Smooth muscle cell (in vitro differentiated cells): ENCODE results near the gene GRK5. TPM values are rescaled to one million over a fixed set of nuclear protein-coding genes. Genes with fewer than 3 reads are reported as not detected.
A peak's percentile ranks its signal among the peaks of the same experiment; 100 is the strongest.

Experiments used
- DNase-seq: peaks from one replicate; lab custom pipeline; 2025; ENCODE audit not compliant: unreplicated experiment; lab: John Stamatoyannopoulos, UW
- H2AFZ ChIP-seq: fragments of 200-600 bp; sonication (generic); 2 replicates; pipeline ENCODE4 v1.6.0; 2016; ENCODE audit warnings: antibody characterized with exemption, low read depth, mild to moderate bottlenecking
- H3F3A ChIP-seq: fragments of 200-600 bp; sonication (generic); 2 replicates; pipeline ENCODE4 v1.6.0; 2017; ENCODE audit warnings: antibody characterized with exemption, low read depth
- H3K27ac ChIP-seq: fragments of 200-600 bp; sonication (generic); 2 replicates; pipeline ENCODE4 v1.5.1; 2016; ENCODE audit warnings: low read depth, mild to moderate bottlenecking
- H3K27me3 ChIP-seq: fragments of 200-600 bp; sonication (generic); 2 replicates; pipeline ENCODE4 v1.6.1; 2016; ENCODE audit warnings: low read depth, mild to moderate bottlenecking
- H3K36me3 ChIP-seq: fragments of 200-600 bp; sonication (generic); 2 replicates; pipeline ENCODE4 v1.5.1; 2016; ENCODE audit warnings: low read depth
- H3K4me1 ChIP-seq: fragments of 200-600 bp; sonication (generic); 2 replicates; pipeline ENCODE4 v1.5.1; 2016; ENCODE audit warnings: low read depth
- H3K4me2 ChIP-seq: fragments of 200-600 bp; sonication (generic); 2 replicates; pipeline ENCODE4 v1.6.0; 2016; ENCODE audit warnings: mild to moderate bottlenecking
- H3K4me3 ChIP-seq: fragments of 200-600 bp; sonication (generic); 2 replicates; pipeline ENCODE4 v1.5.1; 2016; ENCODE audit warnings: mild to moderate bottlenecking
- H3K79me2 ChIP-seq: fragments of 200-600 bp; sonication (generic); 2 replicates; pipeline ENCODE4 v1.6.0; 2016; ENCODE audit warnings: low read depth, mild to moderate bottlenecking
- H3K9ac ChIP-seq: fragments of 200-600 bp; sonication (generic); 2 replicates; pipeline ENCODE4 v1.6.0; 2016; ENCODE audit warnings: low read depth
- H3K9me3 ChIP-seq: fragments of 200-600 bp; sonication (generic); replicated peaks from 2 replicates; pipeline ENCODE4 v1.5.1; 2016; ENCODE audit warnings: low read depth
- H4K20me1 ChIP-seq: fragments of 200-600 bp; sonication (generic); 2 replicates; pipeline ENCODE4 v1.6.0; 2016; ENCODE audit warnings: low read depth
- WGBS: methylation state at CpG from one replicate; pipeline ENCODE4 v1.1.7; 2016; ENCODE audit warnings: low lambda C conversion rate; 5-methylcytosine and 5-hydroxymethylcytosine counted together
- polyA plus RNA-seq: library from polyadenylated mRNA; unstranded; fragments of >200 nt; fragmentation: Nextera tagmentation; extraction: Ambion mirVana; gene quantifications from 2 replicates; pipeline ENCODE4 v1.2.1, GENCODE V29; 2016
- total RNA-seq: library from RNA; depleted of rRNA; stranded (reverse); fragments of >200 nt; gene quantifications from 2 replicates; pipeline ENCODE4 v1.2.3, GENCODE V29; 2014
- TF ChIP-seq, protein P1 (sequence below): fragments of 200-600 bp; sonication (generic); IDR thresholded peaks from 2 replicates; pipeline ENCODE4 v1.5.1; 2017; ENCODE audit warnings: borderline replicate concordance, mild to moderate bottlenecking, antibody characterized with exemption; ENCODE audit not compliant: insufficient read depth, poor library complexity, severe bottlenecking

Gene GRK5
- total and polyA plus RNA-seq, 2 experiments from 2014 or later, result 4.4 to 5.2 TPM

DNA sequence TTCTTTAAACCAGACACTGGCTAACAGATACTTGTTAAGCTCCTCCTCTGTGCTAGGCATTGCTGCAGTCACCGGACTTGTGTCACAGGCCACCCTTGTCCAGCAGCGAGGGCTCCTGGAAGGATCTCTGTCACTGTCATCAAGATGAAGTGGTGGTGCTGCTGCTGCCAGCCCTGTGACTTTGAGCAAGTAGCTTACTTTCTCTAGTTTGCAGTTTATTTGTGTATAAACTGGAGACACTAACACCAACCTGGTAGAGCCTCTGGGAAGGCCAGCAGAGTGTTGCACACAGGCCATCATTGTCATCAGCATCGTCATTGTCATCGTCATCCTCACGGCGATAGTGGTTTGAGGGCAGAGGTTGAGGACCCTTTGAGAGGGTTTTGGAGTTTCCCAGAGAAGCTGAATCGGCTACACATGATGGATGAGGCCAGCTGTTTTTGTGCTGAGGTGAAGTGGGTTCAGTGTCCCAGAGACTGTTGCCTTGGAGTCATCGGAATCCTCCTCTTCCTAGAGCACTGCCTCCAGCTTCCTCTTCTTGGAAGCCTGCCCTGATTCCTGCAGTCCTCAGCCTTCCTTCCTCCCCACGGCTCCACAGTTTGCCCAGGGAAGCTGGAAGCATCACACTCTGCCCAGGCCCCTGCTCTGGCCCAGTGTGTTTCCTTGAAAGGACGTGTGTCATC lies 128.4 kb downstream of the GRK5 start:
- Histone ChIP-seq H3K27me3 (no peaks in the 10 kb centered on the region), H2AFZ (no peak overlapping the region), H3K4me3 (no peak overlapping the region), H3K36me3 (no peaks in the 10 kb centered on the region), H3K4me1 (peaks cover 8% of the 10 kb centered on the region), H3K9ac (no peak overlapping the region), H3K4me2 (no peak overlapping the region), H3K27ac (no peak overlapping the region), H3F3A (no peaks in the 10 kb centered on the region), H3K9me3 (no peaks in the 10 kb centered on the region), H3K79me2 (no peaks in the 10 kb centered on the region), H4K20me1 (no peaks in the 10 kb centered on the region)
- TF ChIP-seq, protein P1, sequence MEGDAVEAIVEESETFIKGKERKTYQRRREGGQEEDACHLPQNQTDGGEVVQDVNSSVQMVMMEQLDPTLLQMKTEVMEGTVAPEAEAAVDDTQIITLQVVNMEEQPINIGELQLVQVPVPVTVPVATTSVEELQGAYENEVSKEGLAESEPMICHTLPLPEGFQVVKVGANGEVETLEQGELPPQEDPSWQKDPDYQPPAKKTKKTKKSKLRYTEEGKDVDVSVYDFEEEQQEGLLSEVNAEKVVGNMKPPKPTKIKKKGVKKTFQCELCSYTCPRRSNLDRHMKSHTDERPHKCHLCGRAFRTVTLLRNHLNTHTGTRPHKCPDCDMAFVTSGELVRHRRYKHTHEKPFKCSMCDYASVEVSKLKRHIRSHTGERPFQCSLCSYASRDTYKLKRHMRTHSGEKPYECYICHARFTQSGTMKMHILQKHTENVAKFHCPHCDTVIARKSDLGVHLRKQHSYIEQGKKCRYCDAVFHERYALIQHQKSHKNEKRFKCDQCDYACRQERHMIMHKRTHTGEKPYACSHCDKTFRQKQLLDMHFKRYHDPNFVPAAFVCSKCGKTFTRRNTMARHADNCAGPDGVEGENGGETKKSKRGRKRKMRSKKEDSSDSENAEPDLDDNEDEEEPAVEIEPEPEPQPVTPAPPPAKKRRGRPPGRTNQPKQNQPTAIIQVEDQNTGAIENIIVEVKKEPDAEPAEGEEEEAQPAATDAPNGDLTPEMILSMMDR, result no peak
- no peak for DNase-seq
- WGBS, result 73% methylated on average over 10 of the region's 10 CpGs

DNA sequence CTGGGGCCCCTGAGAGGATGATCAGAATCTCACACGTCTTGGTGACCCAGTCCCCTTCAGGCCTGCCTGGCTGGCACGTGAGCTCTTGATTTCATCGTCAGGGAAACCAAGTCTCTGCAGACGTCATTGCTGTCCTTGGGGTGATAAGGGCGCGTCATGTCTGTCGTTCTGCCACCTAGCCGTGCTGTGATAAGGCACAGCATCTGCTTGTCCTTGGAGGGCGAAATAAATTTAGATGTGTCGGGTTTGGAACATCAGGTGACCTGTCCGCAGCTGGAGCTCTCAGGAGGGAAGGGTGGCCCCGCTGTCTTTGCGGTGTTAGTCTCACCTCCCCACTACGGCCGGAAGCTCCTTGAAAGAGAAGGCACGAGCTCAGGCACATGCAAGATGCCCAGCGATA lies 129.2 kb downstream of the GRK5 start:
- 88% methylated on average over 17 of the region's 17 CpGs for WGBS
- TF ChIP-seq, protein P1, result no peak
- Histone ChIP-seq H3K79me2 (no peaks in the 10 kb centered on the region), H3F3A (no peaks in the 10 kb centered on the region), H3K9me3 (no peaks in the 10 kb centered on the region), H3K4me1 (peaks cover 8% of the 10 kb centered on the region), H3K27me3 (no peaks in the 10 kb centered on the region), H3K4me3 (no peak overlapping the region), H4K20me1 (peaks cover 6% of the 10 kb centered on the region), H3K9ac (no peak overlapping the region), H2AFZ (no peak overlapping the region), H3K4me2 (no peak overlapping the region), H3K36me3 (no peaks in the 10 kb centered on the region), H3K27ac (no peak overlapping the region)
- DNase-seq, result no peak

DNA sequence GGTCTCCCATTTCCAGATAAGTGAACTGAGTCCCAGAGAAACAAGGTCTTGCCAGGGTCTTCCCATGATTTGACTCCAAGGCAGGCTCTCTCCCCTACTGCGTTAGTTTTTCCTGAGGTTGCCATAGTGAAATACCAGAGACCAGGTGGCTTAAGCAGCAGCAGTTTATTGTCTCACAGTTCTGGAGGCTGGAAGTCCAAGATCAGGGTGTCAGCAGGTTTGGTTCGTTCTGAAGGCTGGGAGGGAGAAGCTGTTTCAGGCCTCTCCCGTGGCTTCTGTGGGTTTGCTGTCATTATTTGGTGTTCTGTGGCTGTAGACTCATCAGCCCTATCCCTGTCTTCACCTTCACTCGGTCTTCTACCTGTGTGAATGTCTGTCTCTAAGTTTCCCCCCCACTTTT lies 129.9 kb downstream of the GRK5 start:
- 71% methylated on average over 4 of the region's 4 CpGs for WGBS
- DNase-seq, result no peak
- no peaks in the 10 kb centered on the region for H3K9me3 ChIP-seq
- H3K4me3 ChIP-seq, result no peak overlapping the region
- TF ChIP-seq, protein P1, result no peak
- no peak overlapping the region for H2AFZ ChIP-seq
- no peaks in the 10 kb centered on the region for H3K79me2 ChIP-seq
- no peaks in the 10 kb centered on the region for H3K36me3 ChIP-seq
- H3K27me3 ChIP-seq, result no peaks in the 10 kb centered on the region
- H3K9ac ChIP-seq, result no peak overlapping the region
- H4K20me1 ChIP-seq, result peaks cover 12% of the 10 kb centered on the region
- no peaks in the 10 kb centered on the region for H3F3A ChIP-seq
- peaks cover 8% of the 10 kb centered on the region for H3K4me1 ChIP-seq
- H3K27ac ChIP-seq, result no peak overlapping the region
- H3K4me2 ChIP-seq, result no peak overlapping the region

DNA sequence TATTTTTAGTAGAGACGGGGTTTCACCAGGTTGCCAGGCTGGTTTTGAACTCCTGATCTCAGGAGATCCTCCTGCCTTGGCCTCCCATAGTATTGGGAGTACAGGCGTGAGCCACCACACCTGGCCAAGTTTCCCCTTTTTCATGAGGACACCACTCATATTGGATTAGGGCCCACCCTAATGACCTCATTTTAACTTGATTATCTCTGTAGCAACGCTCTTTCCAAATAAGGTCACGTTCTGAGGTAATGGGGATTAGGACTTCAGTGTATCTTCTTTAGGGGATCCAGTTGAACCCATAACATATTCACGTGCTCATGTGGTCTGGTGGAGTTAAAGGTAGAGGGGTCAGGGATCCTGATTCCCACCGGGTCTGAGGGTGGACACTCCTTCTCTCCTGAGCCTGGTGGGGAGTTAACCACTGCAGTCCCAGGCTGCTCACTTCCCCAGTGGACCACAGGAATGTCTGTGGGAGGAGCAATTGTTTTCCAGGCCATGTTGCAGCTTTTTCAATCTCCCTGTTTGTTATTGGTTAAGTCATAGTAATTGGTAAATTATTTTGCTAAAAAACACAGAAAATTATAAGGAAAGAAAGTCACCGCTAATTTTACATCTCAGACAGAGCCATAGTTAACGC lies 130.5 kb downstream of the GRK5 start:
- Histone ChIP-seq H2AFZ (no peak overlapping the region), H3F3A (no peaks in the 10 kb centered on the region), H3K9me3 (no peaks in the 10 kb centered on the region), H3K4me2 (peak overlapping the region; percentile 8), H3K9ac (no peak overlapping the region), H3K27ac (no peak overlapping the region), H3K79me2 (no peaks in the 10 kb centered on the region), H3K4me3 (no peak overlapping the region), H4K20me1 (peaks cover 17% of the 10 kb centered on the region), H3K36me3 (no peaks in the 10 kb centered on the region), H3K4me1 (peaks cover 8% of the 10 kb centered on the region), H3K27me3 (no peaks in the 10 kb centered on the region)
- 77% methylated on average over 8 of the region's 8 CpGs for WGBS
- TF ChIP-seq, protein P1, result no peak
- no peak for DNase-seq
